ENCODE results near the gene GNA12. TPM values are rescaled to one million over a fixed set of nuclear protein-coding genes. Genes with fewer than 3 reads are reported as not detected.

The GNA12 gene
- total RNA-seq, 4 donors from 2014 or later = 17.9 to 33.3 (median 21.7) TPM

DNA sequence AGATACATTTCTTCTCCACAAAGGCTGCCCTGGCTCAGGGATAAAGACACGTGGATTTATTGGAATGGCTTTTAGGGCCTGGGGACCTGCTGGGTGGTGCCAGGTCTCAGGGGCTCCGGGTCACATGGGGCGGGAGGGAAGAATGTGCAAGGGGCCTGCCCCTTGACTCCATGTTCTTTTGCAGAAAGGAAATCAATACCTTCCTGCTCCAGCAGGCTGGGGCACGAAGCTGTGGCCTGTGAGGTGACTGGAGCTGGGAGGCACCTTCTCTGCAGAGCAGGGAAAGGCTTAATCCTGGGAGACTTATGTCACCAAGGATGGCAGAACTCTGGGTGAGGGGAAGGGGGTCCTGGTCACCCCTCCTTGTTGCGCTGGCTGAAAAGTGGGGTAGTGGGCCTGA lies 42.3 kb upstream of the GNA12 start:
- Histone ChIP-seq H3K27me3 (no peaks in the 10 kb centered on the region), H3K36me3 (no peaks in the 10 kb centered on the region), H3K4me3 (replicated peaks in 1 of 3) (no peak overlapping the region), H3K9me3 (no peaks in the 10 kb centered on the region), H3K27ac (no peak overlapping the region), H3K4me1 (no peaks in the 10 kb centered on the region)
- no peak for DNase-seq
- WGBS, 2 donors = 54 to 80% methylated on average over 4 to 5 of the region's 5 CpGs
- TF ChIP-seq, protein P1, sequence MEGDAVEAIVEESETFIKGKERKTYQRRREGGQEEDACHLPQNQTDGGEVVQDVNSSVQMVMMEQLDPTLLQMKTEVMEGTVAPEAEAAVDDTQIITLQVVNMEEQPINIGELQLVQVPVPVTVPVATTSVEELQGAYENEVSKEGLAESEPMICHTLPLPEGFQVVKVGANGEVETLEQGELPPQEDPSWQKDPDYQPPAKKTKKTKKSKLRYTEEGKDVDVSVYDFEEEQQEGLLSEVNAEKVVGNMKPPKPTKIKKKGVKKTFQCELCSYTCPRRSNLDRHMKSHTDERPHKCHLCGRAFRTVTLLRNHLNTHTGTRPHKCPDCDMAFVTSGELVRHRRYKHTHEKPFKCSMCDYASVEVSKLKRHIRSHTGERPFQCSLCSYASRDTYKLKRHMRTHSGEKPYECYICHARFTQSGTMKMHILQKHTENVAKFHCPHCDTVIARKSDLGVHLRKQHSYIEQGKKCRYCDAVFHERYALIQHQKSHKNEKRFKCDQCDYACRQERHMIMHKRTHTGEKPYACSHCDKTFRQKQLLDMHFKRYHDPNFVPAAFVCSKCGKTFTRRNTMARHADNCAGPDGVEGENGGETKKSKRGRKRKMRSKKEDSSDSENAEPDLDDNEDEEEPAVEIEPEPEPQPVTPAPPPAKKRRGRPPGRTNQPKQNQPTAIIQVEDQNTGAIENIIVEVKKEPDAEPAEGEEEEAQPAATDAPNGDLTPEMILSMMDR (IDR thresholded peaks at IDR 0.05) = no peak
- no peak for TF ChIP-seq POLR2A (IDR thresholded peaks at IDR 0.05)
- intact Hi-C loops (cut with DNase I) = no loop called here

DNA sequence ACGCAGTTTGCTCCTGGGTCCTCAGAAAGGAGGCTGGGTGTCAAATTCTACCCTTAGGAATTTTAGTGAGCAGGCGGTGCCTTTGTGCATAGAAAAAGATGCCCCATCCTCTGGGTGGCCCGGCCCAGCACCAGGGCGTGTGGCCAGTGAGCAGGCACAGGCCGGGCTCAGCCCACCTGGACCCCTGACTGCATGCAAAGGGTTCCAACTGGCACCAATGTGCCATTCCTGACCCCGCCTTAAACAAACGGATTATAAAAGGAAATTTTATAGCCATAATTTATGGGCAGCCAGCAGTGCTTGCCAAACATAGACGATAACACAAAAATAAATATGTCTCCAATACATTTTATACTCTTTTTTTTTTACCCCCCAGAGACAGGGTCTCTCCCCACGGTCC lies 40.1 kb upstream of the GNA12 start:
- no peak overlapping the region for H3K4me3 ChIP-seq (replicated peaks in 1 of 3)
- no peak overlapping the region for H3K27ac ChIP-seq
- TF ChIP-seq POLR2A (IDR thresholded peaks at IDR 0.05) = no peak
- TF ChIP-seq, protein P1 (IDR thresholded peaks at IDR 0.05) = no peak
- no peaks in the 10 kb centered on the region for H3K4me1 ChIP-seq
- intact Hi-C loops (cut with DNase I) = no loop called here
- H3K36me3 ChIP-seq = no peaks in the 10 kb centered on the region
- H3K27me3 ChIP-seq = no peaks in the 10 kb centered on the region
- DNase-seq = no peak
- 80 to 81% methylated on average over 9 of the region's 9 CpGs for WGBS, 2 donors
- H3K9me3 ChIP-seq = no peaks in the 10 kb centered on the region

DNA sequence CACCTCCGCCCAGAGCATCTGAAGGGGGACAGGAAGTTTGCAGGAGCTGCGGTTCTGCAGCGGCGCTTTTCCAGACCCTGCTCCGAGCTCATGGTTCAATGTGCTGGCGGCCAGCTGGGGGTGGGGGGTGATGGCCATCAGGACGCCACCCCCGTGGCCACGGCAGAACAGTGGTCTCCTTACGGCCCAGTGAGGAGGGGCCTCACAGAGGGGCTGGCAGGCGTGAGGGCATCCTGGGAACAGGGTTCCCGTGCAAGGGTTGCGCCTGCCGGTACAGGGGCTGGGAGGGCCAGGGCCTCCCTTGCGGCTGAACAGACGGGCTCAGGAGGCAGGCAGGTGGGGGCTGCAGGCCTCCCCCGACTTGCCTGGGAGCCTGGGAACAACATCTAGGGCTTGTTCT lies 39.0 kb upstream of the GNA12 start:
- Histone ChIP-seq H3K36me3 (no peaks in the 10 kb centered on the region), H3K4me3 (replicated peaks in 1 of 3) (no peak overlapping the region), H3K27ac (no peak overlapping the region), H3K9me3 (no peaks in the 10 kb centered on the region), H3K4me1 (no peaks in the 10 kb centered on the region), H3K27me3 (no peaks in the 10 kb centered on the region)
- DNase-seq = no peak
- TF ChIP-seq POLR2A (IDR thresholded peaks at IDR 0.05) = no peak
- TF ChIP-seq, protein P1 (IDR thresholded peaks at IDR 0.05) = no peak
- intact Hi-C loops (cut with DNase I) = no loop called here
- 85 to 100% methylated on average over 6 to 15 of the region's 17 CpGs for WGBS, 2 donors

DNA sequence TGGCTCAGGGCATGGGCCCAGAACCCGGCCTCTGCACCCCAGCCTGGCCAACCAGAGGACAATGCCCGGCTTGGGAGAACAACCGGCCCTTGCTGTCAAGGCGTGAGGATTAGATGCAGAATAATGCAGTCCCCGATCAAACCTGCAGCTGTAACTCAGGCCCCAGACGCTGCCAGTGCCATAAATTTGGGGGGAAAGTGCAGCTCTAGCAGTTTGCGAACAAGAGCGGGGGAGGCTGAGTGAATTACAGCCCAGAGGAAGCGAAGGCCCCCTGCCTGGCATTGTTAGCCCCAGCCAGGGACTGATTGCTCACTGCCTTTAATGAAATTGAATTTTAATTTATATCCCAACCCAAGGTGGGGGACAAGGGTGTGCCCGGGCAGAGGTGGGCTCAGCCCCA lies 38.0 kb upstream of the GNA12 start:
- intact Hi-C loops (cut with DNase I) = no loop called here
- no peak for TF ChIP-seq POLR2A (IDR thresholded peaks at IDR 0.05)
- TF ChIP-seq, protein P1 (IDR thresholded peaks at IDR 0.05) = no peak
- WGBS, 2 donors = 70 to 86% methylated on average over 7 to 8 of the region's 10 CpGs
- Histone ChIP-seq H3K27ac (no peak overlapping the region), H3K9me3 (no peaks in the 10 kb centered on the region), H3K4me1 (no peaks in the 10 kb centered on the region), H3K36me3 (no peaks in the 10 kb centered on the region), H3K4me3 (replicated peaks in 1 of 3) (no peak overlapping the region), H3K27me3 (no peaks in the 10 kb centered on the region)
- DNase-seq = no peak

DNA sequence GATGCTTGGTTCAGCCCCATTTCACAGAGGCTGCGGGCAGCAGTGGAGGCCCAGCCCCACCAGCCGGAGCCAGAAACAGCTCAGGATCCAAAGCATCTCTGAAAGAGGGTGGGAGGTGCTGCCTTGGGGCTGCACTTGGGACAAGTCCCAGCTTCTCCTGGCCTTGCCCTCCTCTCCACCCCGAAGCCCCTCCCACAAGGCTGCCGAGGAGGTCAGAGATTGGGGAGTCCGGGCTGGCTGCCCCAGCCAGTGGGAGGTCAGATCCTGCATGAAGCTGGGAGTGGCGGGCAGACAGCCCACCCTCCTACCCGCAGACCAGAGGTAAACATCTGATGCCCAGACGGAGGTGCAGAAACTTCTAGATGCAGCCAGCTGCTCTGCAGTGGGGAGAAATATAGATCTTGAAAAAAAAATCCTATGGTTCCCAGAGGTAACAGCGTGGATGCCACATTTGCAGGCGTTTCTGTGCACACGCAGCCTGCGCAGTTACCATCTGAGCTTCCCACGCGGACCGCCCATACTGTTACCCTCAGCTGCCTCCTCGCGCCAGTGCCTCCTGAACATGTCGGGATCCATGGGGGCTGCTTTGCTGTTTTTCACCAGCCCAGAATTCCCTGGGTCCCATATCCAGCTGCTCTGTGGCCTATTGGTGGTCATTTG lies 36.9 kb upstream of the GNA12 start:
- Histone ChIP-seq H3K36me3 (no peaks in the 10 kb centered on the region), H3K9me3 (no peaks in the 10 kb centered on the region), H3K27ac (no peak overlapping the region), H3K4me3 (replicated peaks in 1 of 3) (no peak overlapping the region), H3K4me1 (no peaks in the 10 kb centered on the region), H3K27me3 (no peaks in the 10 kb centered on the region)
- DNase-seq = no peak
- TF ChIP-seq, protein P1 (IDR thresholded peaks at IDR 0.05) = no peak
- no peak for TF ChIP-seq POLR2A (IDR thresholded peaks at IDR 0.05)
- 69% methylated on average over 17 to 18 of the region's 18 CpGs for WGBS, 2 donors
- intact Hi-C loops (cut with DNase I) = no loop called here

Measured in thyroid gland (tissue), 4 donors.